Measurements from ENCODE around the gene CHCHD6.

CHCHD6 gene

GRCh38 chr3:126835472-126836219, 131.6 kb downstream of the CHCHD6 start:
- Histone ChIP-seq H3K4me3 (ENCODE audit: low read length) (no peak overlapping the region), H3K4me1 (ENCODE audit: control insufficient read depth, insufficient read depth, low read length) (no peaks in the 10 kb centered on the region), H3K9ac (ENCODE audit: low read length) (no peak overlapping the region), H3K36me3 (ENCODE audit: control insufficient read depth, insufficient read depth, low read length) (no peaks in the 10 kb centered on the region), H3K9me3 (ENCODE audit: control insufficient read depth, low read length) (no peaks in the 10 kb centered on the region), H3K27me3 (ENCODE audit: control insufficient read depth, insufficient read depth, low read length) (no peaks in the 10 kb centered on the region)

- no peaks in the 10 kb centered on the region for H3K36me3 ChIP-seq (ENCODE audit: control insufficient read depth, insufficient read depth, low read length)
- no peaks in the 10 kb centered on the region for H3K9me3 ChIP-seq (ENCODE audit: control insufficient read depth, low read length)
- no peaks in the 10 kb centered on the region for H3K27me3 ChIP-seq (ENCODE audit: control insufficient read depth, insufficient read depth, low read length)
- H3K4me3 ChIP-seq (ENCODE audit: low read length), result no peak overlapping the region
- H3K9ac ChIP-seq (ENCODE audit: low read length), result no peak overlapping the region
- no peaks in the 10 kb centered on the region for H3K4me1 ChIP-seq (ENCODE audit: control insufficient read depth, insufficient read depth, low read length)
Measured at GRCh38 chr3:126836220-126836860, 132.3 kb downstream of the CHCHD6 start.

- no peaks in the 10 kb centered on the region for H3K36me3 ChIP-seq (ENCODE audit: control insufficient read depth, insufficient read depth, low read length)
- H3K4me3 ChIP-seq (ENCODE audit: low read length), result no peak overlapping the region
- H3K9ac ChIP-seq (ENCODE audit: low read length), result no peak overlapping the region
- no peaks in the 10 kb centered on the region for H3K9me3 ChIP-seq (ENCODE audit: control insufficient read depth, low read length)
- no peaks in the 10 kb centered on the region for H3K27me3 ChIP-seq (ENCODE audit: control insufficient read depth, insufficient read depth, low read length)
- H3K4me1 ChIP-seq (ENCODE audit: control insufficient read depth, insufficient read depth, low read length), result no peaks in the 10 kb centered on the region
Measured at GRCh38 chr3:126837773-126838172, 133.7 kb downstream of the CHCHD6 start.

- Histone ChIP-seq H3K4me1 (ENCODE audit: control insufficient read depth, insufficient read depth, low read length) (no peaks in the 10 kb centered on the region), H3K4me3 (ENCODE audit: low read length) (no peak overlapping the region), H3K27me3 (ENCODE audit: control insufficient read depth, insufficient read depth, low read length) (no peaks in the 10 kb centered on the region), H3K9me3 (ENCODE audit: control insufficient read depth, low read length) (no peaks in the 10 kb centered on the region), H3K9ac (ENCODE audit: low read length) (no peak overlapping the region), H3K36me3 (ENCODE audit: control insufficient read depth, insufficient read depth, low read length) (no peaks in the 10 kb centered on the region)
Measured at GRCh38 chr3:126845920-126846715, 142.1 kb downstream of the CHCHD6 start.

GRCh38 chr3:126847061-126847460, 143.0 kb downstream of the CHCHD6 start:
- Histone ChIP-seq H3K9ac (ENCODE audit: low read length) (no peak overlapping the region), H3K4me3 (ENCODE audit: low read length) (no peak overlapping the region), H3K36me3 (ENCODE audit: control insufficient read depth, insufficient read depth, low read length) (no peaks in the 10 kb centered on the region), H3K27me3 (ENCODE audit: control insufficient read depth, insufficient read depth, low read length) (no peaks in the 10 kb centered on the region), H3K9me3 (ENCODE audit: control insufficient read depth, low read length) (no peaks in the 10 kb centered on the region), H3K4me1 (ENCODE audit: control insufficient read depth, insufficient read depth, low read length) (no peaks in the 10 kb centered on the region)

- Histone ChIP-seq H3K27me3 (ENCODE audit: control insufficient read depth, insufficient read depth, low read length) (no peaks in the 10 kb centered on the region), H3K9me3 (ENCODE audit: control insufficient read depth, low read length) (no peaks in the 10 kb centered on the region), H3K4me3 (ENCODE audit: low read length) (no peak overlapping the region), H3K4me1 (ENCODE audit: control insufficient read depth, insufficient read depth, low read length) (no peaks in the 10 kb centered on the region), H3K9ac (ENCODE audit: low read length) (no peak overlapping the region), H3K36me3 (ENCODE audit: control insufficient read depth, insufficient read depth, low read length) (no peaks in the 10 kb centered on the region)
Measured at GRCh38 chr3:126848991-126849390, 145.0 kb downstream of the CHCHD6 start.

- Histone ChIP-seq H3K9ac (ENCODE audit: low read length) (no peak overlapping the region), H3K27me3 (ENCODE audit: control insufficient read depth, insufficient read depth, low read length) (no peaks in the 10 kb centered on the region)
Measured at GRCh38 chr3:126849768-126850167, 145.7 kb downstream of the CHCHD6 start.

GRCh38 chr3:126850370-126851085, 146.5 kb downstream of the CHCHD6 start:
- H3K9ac ChIP-seq (ENCODE audit: low read length), result no peak overlapping the region
- H3K4me3 ChIP-seq (ENCODE audit: low read length), result no peak overlapping the region
- no peaks in the 10 kb centered on the region for H3K27me3 ChIP-seq (ENCODE audit: control insufficient read depth, insufficient read depth, low read length)
- no peaks in the 10 kb centered on the region for H3K36me3 ChIP-seq (ENCODE audit: control insufficient read depth, insufficient read depth, low read length)
- H3K9me3 ChIP-seq (ENCODE audit: control insufficient read depth, low read length), result no peaks in the 10 kb centered on the region
- no peaks in the 10 kb centered on the region for H3K4me1 ChIP-seq (ENCODE audit: control insufficient read depth, insufficient read depth, low read length)

More at GRCh38 chr3:126849768-126850167, 145.7 kb downstream of the CHCHD6 start:
- Histone ChIP-seq H3K9me3 (ENCODE audit: control insufficient read depth, low read length) (no peaks in the 10 kb centered on the region), H3K36me3 (ENCODE audit: control insufficient read depth, insufficient read depth, low read length) (no peaks in the 10 kb centered on the region), H3K4me1 (ENCODE audit: control insufficient read depth, insufficient read depth, low read length) (no peaks in the 10 kb centered on the region), H3K4me3 (ENCODE audit: low read length) (no peak overlapping the region)

GRCh38 chr3:126851382-126851781, 147.3 kb downstream of the CHCHD6 start:
- Histone ChIP-seq H3K4me3 (ENCODE audit: low read length) (no peak overlapping the region), H3K27me3 (ENCODE audit: control insufficient read depth, insufficient read depth, low read length) (no peaks in the 10 kb centered on the region), H3K4me1 (ENCODE audit: control insufficient read depth, insufficient read depth, low read length) (no peaks in the 10 kb centered on the region), H3K36me3 (ENCODE audit: control insufficient read depth, insufficient read depth, low read length) (no peaks in the 10 kb centered on the region), H3K9ac (ENCODE audit: low read length) (no peak overlapping the region), H3K9me3 (ENCODE audit: control insufficient read depth, low read length) (no peaks in the 10 kb centered on the region)

GRCh38 chr3:126851934-126852333, 147.9 kb downstream of the CHCHD6 start:
- H3K4me3 ChIP-seq (ENCODE audit: low read length), result no peak overlapping the region
- no peak overlapping the region for H3K9ac ChIP-seq (ENCODE audit: low read length)
- H3K4me1 ChIP-seq (ENCODE audit: control insufficient read depth, insufficient read depth, low read length), result no peaks in the 10 kb centered on the region
- H3K27me3 ChIP-seq (ENCODE audit: control insufficient read depth, insufficient read depth, low read length), result no peaks in the 10 kb centered on the region
- H3K36me3 ChIP-seq (ENCODE audit: control insufficient read depth, insufficient read depth, low read length), result no peaks in the 10 kb centered on the region
- no peaks in the 10 kb centered on the region for H3K9me3 ChIP-seq (ENCODE audit: control insufficient read depth, low read length)

- H3K9me3 ChIP-seq (ENCODE audit: control insufficient read depth, low read length), result no peaks in the 10 kb centered on the region
- H3K4me1 ChIP-seq (ENCODE audit: control insufficient read depth, insufficient read depth, low read length), result no peaks in the 10 kb centered on the region
- no peaks in the 10 kb centered on the region for H3K27me3 ChIP-seq (ENCODE audit: control insufficient read depth, insufficient read depth, low read length)
- no peaks in the 10 kb centered on the region for H3K36me3 ChIP-seq (ENCODE audit: control insufficient read depth, insufficient read depth, low read length)
- no peak overlapping the region for H3K4me3 ChIP-seq (ENCODE audit: low read length)
- no peak overlapping the region for H3K9ac ChIP-seq (ENCODE audit: low read length)
Measured at GRCh38 chr3:126852511-126852910, 148.5 kb downstream of the CHCHD6 start.

Data from mucosa of stomach (tissue), 1 donor.